Panc1 (cell line): ENCODE results near the gene ODF4.

Experiments
- CTCF ChIP-seq: fragments of 450-650 bp; IDR thresholded peaks from 2 replicates; pipeline ENCODE4 v1.5.1; 2017; ENCODE audit warnings: mild to moderate bottlenecking
- POLR2AphosphoS5 ChIP-seq: IDR thresholded peaks from 2 replicates; pipeline ENCODE4 v1.6.1; 2012; ENCODE audit warnings: mild to moderate bottlenecking, low read depth, low read length, moderate library complexity
- REST ChIP-seq, 2 experiments: IDR thresholded peaks; 2 replicates each; pipeline ENCODE4 v1.6.1; 2011 to 2012; ENCODE audit warnings: low read depth in 2 of 2, control low read depth in 1 of 2, low read length in 1 of 2, mild to moderate bottlenecking in 1 of 2, moderate library complexity in 1 of 2; ENCODE audit not compliant: insufficient read depth in 1 of 2
- TCF7L2 ChIP-seq: IDR thresholded peaks from 2 replicates; pipeline ENCODE4 v1.6.1; 2011; ENCODE audit warnings: mild to moderate bottlenecking, low read depth, low read length, inconsistent platforms

GRCh38 chr17:8375738-8376259 lies 36.2 kb downstream of the ODF4 start:
- TF ChIP-seq CTCF (no peak), REST (IDR thresholded peaks at IDR 0.05; ENCODE audit: insufficient read depth in 1 of 2, low read depth in 2 of 2, low read length in 1 of 2) (no peak), POLR2AphosphoS5 (no peak), TCF7L2 (no peak)
